ENCODE results near the gene AGBL5.

The AGBL5 gene

GRCh38 chr2:27079233-27080139 is 28.0 kb downstream of the AGBL5 start:
- no peak for DNase-seq

- no peak for DNase-seq
Observed at GRCh38 chr2:27080140-27080469, 28.6 kb downstream of the AGBL5 start.

GRCh38 chr2:27080603-27080936 is 29.1 kb downstream of the AGBL5 start:
- no peak for DNase-seq

- no peak for DNase-seq
Observed at GRCh38 chr2:27081984-27082772, 30.7 kb downstream of the AGBL5 start.

- DNase-seq = no peak
Observed at GRCh38 chr2:27082773-27083409, 31.4 kb downstream of the AGBL5 start.

GRCh38 chr2:27083410-27084296 is 32.2 kb downstream of the AGBL5 start:
- DNase-seq = peak; percentile 24

DNA sequence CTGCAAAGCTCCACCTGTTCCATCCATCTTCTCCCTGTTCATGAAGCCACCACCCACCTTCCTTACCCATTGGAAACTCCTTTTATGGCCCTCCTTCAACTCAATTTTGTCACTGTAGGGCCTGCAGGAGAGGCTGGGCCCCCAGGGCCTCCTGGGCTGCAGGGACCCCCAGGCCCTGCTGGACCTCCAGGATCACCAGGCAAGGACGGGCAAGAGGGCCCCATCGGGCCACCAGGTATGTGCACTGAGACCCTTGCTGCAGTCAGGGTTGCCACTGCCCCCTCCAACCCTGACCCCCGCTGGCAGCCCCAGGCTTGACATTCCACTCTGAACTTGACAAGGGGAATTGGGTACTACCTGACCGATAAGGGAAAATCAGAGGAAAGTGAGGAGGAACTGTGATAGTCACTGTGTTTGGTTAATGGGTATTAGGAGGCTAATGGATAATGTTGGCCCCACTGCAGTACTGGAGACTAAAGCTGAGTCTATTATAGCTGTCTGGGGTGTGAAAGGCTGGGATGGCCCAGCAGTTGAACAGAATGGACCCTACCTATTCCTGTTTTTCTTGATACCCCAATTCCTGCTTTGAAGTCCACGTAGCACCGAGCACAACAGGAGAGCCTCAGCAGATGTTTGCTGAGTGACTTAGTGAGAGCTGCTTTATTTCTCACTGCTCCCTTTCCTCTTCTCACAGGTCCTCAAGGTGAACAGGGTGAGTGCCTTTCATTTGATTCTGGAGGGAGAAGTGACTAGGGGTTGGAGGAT is 33.0 kb downstream of the AGBL5 start:
- DNase-seq = no peak

DNA sequence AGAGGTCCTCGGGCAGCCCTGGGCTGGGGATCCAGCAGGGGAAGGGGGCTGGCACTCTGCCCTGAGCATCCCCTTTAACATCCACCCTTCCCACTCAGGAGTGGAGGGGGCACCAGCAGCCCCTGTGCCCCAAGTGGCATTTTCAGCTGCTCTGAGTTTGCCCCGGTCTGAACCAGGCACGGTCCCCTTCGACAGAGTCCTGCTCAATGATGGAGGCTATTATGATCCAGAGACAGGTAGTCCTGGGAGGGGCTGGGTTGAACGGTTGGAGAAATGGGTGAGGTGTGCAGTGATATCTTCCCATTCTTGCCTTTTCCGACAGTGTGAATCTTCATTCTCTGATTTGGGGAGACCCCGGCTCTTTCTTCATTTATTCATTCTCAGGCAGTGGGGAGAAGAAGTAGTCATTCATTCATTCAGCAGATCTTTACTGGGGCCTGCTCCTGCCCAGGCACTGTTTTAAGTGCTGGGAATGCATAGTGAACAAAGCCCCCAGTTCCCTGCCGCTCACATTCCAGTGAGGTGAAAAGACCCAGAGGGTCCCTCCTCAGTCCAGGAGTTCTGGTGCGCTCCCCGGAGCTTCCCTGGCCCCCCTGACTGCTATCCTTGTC is 33.7 kb downstream of the AGBL5 start:
- no peak for DNase-seq

DNA sequence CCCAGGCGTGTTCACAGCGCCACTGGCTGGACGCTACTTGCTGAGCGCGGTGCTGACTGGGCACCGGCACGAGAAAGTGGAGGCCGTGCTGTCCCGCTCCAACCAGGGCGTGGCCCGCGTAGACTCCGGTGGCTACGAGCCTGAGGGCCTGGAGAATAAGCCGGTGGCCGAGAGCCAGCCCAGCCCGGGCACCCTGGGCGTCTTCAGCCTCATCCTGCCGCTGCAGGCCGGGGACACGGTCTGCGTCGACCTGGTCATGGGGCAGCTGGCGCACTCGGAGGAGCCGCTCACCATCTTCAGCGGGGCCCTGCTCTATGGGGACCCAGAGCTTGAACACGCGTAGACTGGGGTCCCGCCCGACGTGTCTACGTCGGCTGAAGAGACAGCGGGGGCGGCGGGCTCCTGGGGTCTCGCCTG is 34.2 kb downstream of the AGBL5 start:
- peak; percentile 49 for DNase-seq

- DNase-seq = peak; percentile 96
Observed at GRCh38 chr2:27086090-27086723, 34.7 kb downstream of the AGBL5 start.

- peak; percentile 79 for DNase-seq
Observed at GRCh38 chr2:27086724-27087593, 35.5 kb downstream of the AGBL5 start, which contains the start of gene KHK. Gene KHK (plus strand): TSS chr2:27086772. CDS start chr2:27087260, 488 bp downstream.

DNA sequence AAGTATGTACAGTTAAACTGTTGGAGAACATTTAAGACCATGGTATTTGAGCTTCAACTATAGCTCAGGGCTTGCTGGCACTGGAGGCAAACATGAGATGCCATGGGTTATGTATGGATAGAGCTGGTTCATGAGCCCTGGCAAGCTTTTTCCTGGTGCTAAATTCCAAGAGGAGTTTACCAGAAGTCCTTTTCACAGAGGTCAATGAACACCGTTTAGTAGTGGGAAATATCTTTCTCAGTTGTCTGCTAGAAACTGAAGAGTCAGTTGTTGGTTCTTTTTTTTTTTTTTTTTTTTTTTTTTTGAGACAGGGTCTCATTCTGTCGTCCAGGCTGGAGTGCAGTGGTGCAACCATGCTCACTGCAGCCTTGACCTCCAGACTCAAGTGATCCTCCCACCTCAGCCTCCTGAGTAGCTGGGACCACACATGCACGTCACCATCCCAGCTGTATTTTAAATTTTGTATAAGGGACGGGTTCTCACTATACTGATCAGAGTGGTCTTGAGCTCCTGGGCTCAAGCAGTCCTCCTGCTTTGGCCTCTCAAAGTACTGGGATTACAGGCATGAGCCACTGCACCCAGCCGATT is 36.4 kb downstream of the AGBL5 start:
- no peak for DNase-seq

DNA sequence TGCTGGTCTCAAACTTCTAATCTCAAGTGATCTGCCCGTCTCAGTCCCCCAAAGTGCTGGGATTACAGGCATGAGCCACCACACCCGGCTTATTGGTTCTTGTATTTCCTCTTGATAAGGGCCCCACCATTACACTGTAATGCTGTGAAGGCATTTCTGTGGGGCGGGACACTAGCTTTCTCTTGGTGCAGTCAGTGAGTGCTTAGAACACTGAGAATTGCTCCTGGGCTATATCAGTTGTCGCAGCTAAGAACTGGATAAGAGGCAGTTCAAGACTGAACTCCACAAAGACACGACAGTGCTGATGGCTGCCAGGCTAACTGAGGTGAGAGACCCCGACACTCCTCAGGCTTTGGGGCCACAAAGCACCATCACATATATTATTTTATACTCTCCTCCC is 37.2 kb downstream of the AGBL5 start:
- no peak for DNase-seq

- DNase-seq = no peak
Observed at GRCh38 chr2:27089111-27089954, 37.9 kb downstream of the AGBL5 start.

- DNase-seq = no peak
Observed at GRCh38 chr2:27091746-27092695, 40.6 kb downstream of the AGBL5 start.

DNA sequence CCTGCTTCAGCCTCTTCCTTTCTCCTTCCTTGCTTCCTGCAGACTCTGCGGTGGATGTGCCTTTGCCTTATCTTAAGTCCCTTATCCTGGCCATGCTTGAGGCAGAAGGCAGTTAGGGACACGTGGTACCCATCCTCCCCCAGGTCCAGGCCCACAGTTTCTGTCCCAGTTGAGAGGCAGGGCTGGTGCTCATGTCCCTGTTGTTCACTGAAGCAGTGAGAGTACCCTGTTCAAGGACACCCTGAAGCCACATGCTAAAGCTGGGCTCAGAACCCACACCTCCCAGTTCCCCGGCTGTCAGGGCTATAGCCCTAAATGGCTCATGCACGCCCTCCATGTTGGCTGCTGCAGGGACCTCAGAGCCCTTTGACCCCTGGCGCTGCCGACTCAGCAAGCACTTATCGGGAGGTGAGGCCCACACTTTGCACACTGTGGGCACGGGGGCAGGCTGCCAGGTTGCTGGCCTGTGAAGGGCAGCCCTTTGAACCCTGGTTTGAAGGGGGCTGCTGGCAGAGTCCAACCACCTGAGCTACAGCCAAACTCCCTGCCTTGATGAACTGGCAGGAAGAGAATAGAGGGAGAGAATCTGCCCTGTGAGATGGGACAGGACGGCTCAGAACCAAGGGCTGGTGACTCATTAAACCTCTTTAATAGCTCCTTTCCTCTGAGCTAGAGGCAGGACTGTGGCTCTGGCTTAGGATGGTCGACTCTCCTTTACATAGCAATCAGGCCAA is 41.4 kb downstream of the AGBL5 start:
- DNase-seq = no peak

Measured in NCI-H2171 treated with DMSO at 0.1 percent for 48 hours (cell line).